ENCODE measurements around the gene SLAMF9.

DNA sequence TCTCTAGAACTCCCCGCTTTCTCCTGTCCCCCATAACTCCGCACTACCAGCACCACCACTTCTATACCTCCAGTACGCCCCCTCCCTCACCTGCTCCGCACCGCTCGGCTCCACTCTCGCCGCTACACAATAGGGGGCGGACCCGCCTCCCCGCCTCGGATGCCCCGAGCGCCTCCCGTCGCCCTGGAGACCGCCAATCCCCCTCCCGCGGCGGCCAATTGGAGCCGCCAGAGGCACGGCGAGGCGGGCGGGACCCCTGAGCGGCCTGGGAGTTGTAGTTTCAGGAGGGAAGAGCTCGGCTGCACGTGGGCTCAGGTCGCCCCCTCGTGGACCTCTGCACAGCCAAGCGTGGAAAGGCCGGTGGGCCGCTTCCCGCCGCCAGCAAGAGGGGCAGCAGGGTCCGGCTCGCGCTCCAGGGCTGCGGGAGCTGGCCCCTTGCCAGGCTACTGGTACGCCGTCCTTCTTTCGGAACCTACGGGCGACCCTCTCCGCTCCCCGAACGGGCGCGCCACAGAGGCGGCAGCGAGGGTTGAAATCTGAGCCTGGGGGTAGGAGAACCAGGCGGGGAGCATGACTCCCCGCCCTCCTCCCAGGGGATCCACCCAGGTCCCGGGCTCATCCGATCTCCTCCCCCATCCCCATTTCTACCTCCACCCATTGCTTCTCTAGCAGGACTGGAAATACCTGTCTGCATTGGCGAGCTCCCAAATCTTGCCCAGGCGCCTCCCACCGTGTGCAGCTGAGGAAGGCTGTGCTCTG is 8.4 kb downstream of the SLAMF9 start, which contains the start of gene IGSF9:
- TF ChIP-seq, protein P1, sequence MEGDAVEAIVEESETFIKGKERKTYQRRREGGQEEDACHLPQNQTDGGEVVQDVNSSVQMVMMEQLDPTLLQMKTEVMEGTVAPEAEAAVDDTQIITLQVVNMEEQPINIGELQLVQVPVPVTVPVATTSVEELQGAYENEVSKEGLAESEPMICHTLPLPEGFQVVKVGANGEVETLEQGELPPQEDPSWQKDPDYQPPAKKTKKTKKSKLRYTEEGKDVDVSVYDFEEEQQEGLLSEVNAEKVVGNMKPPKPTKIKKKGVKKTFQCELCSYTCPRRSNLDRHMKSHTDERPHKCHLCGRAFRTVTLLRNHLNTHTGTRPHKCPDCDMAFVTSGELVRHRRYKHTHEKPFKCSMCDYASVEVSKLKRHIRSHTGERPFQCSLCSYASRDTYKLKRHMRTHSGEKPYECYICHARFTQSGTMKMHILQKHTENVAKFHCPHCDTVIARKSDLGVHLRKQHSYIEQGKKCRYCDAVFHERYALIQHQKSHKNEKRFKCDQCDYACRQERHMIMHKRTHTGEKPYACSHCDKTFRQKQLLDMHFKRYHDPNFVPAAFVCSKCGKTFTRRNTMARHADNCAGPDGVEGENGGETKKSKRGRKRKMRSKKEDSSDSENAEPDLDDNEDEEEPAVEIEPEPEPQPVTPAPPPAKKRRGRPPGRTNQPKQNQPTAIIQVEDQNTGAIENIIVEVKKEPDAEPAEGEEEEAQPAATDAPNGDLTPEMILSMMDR (IDR thresholded peaks at IDR 0.05): peak; percentile 31 to 77 (median 70)
- peak; percentile 40 for TF ChIP-seq POLR2A (IDR thresholded peaks at IDR 0.05)
